GM21619 (cell line): ENCODE results near the gene FAM228B.
"Not testable (repeated sequence)": the region's sequence is repeated elsewhere in the genome, so short reads cannot be mapped to it uniquely, and the experiment has no call there.

Experiments used
- ATAC-seq: cut with Tn5 transposase; IDR thresholded peaks from one replicate; pipeline ENCODE4 v1.9.1; 2021; ENCODE audit not compliant: unreplicated experiment

Gene FAM228B

DNA sequence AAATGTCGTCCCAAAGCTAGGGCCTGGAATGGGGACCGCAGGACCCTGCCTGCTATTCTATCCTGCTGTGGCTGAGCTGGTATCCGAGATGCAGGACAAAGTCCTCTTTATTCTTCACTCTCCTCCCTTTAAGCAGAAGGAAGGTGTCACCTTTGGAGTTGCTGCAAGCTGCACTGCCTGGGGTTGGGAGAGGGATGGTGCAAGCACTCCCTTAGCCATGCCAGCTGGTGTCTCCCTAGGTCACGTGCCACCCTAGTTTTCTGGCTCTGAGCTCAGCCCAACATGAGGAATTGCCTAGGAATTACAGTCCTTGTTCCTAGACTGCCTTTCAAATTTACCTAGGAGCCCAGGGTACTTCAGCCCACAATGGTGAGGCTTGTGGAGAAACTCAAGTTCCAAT, 30.2 kb downstream of the FAM228B start:
- no peak for ATAC-seq

DNA sequence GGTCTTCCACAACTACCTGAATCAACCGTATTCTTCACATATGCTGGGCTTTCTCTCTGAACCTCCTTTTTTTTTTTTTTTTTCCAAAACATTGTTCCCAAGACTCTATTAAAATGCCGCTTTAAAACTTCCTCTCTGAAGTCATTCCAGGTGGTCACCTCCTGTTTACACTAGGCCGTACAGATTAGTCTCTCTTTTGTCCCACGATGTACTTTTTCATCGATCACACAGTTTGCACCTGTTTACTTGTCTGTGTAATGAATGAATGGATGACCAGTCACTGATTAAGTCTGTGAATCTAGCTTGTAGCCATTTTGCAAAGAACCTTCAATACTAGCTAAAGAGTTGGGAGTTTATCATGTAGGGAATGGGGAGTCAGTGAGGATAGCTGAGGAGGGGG, 34.9 kb downstream of the FAM228B start:
- no peak for ATAC-seq

DNA sequence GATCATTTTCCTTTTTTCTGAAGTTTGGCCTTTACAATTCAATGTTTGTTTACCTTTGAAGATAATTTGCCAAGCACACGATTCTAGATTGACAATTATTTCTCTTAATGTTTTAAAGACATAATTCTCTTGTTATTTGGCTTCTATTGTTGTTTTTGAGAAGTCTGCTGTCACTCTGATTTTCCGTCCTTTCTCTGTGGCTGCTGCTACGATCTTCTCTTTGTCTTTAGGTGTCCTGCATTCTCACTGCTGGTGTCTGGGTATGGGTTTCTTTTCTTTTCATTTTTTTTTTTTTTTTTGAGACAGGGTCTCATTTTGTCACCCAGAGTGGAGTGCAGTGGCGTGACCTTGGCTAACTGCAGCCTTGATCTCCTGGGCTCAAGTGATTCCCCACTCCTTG, 36.4 kb downstream of the FAM228B start:
- ATAC-seq: no peak

DNA sequence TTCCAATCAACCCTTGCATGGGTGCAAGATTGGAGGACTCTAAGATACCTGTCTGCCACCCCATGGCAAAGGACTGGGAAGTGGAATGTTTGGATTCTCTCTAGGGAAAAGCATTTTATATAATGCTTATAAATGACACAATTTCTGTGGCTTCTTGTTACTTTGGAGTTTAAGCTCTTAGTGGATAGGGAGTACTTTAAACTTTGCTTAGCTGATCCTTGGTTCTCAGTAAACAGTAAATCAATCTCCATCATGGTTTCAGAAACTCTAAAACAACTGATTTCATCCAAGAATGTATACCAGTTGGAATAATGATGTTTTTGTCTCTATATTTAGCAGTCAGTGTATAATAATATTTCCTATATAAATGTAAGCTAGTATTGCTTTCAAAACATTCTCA, 37.5 kb downstream of the FAM228B start:
- no peak for ATAC-seq

DNA sequence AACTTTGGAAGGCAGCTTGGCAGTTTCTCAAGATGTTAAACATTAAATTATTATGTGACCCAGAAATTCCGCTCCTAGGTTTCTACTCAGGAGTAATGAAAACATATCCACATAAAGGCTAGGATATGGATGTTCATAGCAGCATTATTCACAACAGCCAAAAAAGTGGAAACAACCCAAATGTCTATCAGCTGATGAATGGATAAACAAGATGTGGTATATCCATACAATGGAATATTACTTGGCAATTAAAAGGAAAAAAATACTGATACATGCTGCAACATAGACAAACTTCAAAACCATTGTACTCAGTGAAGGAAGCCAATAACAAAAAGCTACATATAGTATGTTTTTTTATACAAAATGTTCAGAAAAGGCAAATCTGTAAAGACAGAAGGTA, 39.2 kb downstream of the FAM228B start:
- ATAC-seq: no peak

DNA sequence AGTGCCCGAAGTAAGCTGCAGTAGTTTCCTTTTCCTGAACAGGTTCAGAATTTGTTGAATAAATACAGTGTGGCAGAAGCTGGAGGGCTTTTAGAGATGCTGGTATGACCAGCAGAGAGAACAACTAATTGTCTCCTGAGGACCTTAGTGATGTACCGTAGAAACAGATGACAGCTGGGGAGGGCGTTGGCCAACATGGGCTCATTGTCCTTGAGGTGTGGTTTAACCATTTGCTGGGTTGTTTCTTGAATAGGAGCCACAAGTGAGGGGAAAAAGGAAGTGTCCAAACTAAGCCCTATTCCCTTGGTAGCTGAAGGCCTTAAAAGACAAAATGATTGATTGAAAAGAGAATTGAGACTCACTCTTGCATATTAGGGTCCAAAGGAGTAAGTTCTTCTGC, 39.9 kb downstream of the FAM228B start:
- no peak for ATAC-seq

DNA sequence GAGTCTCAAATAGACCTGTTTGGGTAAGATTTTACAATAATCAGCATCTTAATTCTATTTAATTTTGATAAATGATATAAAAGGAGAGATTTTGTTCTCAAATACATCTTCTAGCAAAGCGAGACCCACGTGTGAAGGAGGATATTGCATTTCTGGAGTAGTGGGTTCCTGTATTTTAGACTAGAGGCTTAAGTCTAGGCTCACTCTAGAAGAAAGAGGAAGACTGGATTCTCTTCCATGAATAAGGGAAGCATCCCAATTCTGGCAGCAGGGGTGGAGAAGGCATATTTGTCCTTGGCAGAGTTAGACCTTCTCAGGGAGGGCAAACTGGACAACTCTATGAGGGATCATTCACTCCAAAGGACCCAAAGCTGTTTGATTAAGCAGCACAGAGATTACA, 40.3 kb downstream of the FAM228B start:
- no peak for ATAC-seq

DNA sequence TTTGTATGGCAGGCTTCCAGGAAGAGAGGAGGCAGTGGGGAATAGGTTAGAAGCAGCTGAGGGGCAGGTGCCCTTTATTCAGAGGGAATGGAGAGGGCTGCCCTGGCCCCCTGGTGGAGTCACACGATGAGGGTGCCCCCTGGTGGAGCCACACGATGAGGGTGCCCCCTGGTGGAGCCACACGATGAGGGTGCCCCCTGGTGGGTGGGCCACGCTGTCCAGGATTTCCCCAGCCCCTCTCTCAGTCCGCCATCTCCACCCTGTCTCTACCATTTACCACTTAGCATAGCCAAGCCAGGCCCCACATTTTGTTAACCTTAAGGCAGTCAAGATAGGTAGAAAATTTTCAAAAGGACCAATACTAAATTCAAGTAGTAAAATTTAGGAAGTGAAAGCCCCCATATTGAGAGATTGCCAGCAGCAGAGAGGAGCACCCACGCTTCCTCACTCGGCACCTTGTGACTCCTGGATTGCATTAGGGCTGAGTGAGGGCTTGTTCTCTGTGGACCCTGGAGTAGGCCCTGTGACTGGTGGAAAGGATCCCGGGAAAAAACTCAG, 41.2 kb downstream of the FAM228B start:
- ATAC-seq: peak; percentile 88

DNA sequence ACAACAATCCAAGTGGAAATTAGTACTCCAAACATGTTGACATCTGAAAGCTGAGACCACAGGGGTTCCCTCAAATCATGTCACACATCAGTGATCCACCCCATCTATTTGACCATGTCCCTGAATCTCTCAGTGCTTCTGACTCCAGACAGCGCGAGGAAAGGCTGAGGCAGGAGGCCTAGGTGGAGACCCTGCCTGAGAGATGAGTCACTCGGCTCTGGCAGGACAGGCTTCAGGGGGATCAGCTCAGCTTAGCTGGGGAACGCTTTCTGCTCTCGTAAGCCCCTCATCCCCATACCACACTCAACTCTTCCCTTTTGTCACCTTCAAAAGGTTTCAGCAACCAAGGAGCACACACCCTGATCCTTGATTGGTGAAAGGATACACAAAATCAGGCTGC, 45.8 kb downstream of the FAM228B start:
- ATAC-seq: no peak

DNA sequence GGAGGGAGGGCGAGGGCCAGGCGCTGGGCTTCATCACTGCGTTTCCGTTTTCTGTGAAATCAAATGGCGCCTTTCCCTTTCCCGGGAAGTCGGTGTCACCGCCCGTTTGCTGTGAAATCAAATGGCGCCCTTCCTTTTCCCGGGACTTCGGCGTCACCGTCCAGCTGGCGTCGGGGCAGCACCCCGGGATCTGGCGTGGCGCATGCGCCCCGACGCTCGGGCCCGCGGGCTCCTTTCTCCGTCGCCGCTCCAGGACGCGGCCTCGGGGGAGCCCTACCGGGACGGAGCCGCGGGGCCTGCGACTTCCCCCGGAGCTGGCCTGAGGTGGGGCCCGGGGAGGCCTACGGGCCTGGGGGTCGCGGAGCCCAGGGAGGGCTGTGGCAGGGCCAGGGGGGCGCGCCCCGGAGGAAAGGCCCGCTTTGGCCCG, 51.6 kb downstream of the FAM228B start, which contains the start of gene FAM228A:
Gene FAM228A (plus strand): TSS at position 203 of the 427 bp plus-strand sequence. CDS start 428 bp downstream, outside the sequence.
- no peak for ATAC-seq

DNA sequence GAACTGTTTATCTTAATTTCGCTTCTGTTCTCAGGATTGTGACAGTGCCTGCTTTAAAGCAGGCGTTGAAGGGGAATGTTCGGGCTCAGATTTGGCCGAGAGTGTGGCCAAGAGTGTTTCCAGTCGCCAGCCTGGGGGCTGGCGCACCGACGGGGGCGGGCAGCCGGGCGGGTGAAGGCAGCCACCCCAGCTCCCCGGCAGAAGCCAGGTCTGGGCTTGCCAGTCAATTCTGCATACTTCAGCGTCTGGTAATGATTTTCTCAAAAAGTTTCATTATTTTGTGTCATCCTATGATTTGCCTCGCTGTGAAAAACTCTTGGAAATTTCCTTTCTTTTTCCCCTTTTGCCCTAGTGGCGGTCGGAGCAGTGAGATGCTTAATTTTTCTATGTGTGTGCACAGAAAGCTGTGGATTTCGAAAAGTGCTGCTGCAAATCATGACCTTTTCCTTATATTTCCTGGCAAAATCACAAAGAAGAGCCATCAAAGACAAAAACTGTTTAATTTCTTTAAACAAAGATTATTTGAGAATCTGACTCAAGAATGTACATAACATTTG, 52.4 kb downstream of the FAM228B start:
- no peak for ATAC-seq

DNA sequence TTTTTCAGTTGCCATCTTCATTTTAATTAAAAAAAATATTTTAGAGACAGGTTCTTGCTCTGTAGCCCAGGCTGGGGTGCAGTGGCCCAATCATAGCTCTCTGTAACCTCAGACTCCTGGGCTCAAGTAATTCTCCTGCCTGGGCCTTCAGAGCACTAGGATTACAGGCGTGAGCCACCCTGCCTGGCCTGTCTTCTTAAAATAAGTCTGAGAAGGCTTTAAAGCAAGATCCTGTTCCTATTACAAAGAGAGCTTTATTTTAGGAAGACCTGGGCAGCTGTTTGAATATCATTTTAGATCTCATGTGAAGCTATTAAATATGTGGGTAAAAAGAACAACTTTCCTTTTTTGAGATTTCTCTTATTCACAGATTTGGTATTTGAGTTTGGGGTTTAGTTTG, 53.1 kb downstream of the FAM228B start:
- ATAC-seq: no peak

DNA sequence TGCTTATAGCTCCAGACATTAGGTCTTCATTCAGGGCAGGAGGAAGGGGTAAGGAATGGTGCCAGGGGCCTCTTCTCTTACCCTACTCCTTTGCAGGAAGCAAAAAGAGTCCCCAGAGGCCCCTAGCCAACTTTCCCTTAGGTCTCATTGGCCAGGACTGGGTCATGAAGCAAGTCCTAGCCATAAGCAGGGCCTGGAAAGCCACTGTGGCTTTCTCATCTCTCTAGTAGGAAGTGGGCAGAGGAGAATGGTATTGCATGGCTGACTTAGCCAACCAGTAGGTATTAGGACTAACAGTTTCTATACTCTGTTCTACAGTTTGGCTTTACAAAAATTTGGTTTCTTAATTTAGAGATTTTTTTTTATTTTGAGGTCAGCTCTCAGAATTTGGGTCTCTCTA, 56.4 kb downstream of the FAM228B start:
- peak; percentile 53 for ATAC-seq

DNA sequence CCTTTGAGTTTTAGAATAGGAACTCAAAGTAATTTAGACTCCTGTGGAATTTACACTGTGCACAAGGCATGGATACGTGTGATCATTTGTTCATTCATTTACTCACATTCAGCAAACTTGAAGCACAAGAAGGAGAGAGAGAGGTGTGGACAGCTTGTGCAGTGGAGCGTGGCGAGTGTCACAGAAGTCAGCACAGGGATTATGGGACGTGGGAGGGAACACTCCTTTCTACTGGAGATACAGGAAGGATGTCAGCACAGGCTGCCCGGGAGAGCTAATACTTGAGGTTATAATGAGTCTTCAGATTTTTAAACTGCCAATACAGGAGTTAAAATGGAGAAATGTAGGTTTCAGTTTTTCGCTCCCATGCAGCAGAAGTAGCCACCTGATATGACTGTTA, 58.6 kb downstream of the FAM228B start:
- ATAC-seq: no peak

DNA sequence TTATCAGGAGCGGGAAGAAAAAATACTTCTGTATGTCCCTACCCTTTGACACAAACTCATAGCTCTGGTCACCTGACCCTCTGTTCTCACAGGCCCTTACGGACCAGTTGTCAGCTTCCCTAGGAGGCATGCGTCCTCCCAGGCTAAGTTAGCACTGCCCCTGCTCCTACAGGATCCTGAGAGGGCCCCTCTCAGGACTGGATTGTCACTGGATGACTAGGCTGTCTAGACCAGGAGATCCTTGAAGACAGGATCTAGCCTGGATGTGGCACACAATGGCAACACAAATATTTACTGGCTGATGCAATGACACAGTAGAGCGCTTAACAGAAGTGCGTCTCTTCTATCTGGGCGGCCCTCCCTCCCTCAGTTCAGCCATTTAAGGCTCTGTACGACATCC, 59.2 kb downstream of the FAM228B start:
- no peak for ATAC-seq

DNA sequence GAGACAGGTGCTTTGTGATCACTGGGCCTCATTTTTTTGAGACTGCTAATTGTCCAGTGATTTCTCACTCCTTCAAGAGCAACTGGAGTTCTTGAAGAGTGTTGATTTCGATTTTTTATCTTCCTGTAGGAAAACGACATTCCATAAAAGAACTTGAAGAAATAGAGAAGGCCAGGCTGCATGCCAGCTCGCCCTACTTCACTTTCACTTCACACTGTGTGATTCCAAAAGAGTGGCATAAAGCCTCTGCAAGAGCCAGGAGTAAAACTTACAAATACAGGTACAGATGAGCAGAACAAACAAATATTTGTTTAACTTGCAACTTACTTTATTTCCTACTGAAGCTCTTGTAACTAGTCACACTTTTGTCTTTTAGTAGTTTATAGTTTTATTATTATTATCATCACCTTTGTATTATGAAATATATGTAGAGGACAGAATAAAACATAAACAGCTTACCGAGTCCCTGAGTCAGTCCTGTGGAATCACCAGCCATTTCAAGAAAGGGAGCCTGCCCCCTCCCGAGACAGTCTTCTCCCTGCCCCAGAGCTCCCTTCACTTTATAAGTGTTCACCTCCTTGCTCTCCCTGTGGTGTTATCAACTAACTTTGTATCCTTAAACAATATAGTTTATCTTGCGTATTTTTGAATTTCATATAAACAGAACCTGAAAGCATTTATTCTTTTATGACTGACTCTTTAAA, 60.2 kb downstream of the FAM228B start:
- no peak for ATAC-seq

DNA sequence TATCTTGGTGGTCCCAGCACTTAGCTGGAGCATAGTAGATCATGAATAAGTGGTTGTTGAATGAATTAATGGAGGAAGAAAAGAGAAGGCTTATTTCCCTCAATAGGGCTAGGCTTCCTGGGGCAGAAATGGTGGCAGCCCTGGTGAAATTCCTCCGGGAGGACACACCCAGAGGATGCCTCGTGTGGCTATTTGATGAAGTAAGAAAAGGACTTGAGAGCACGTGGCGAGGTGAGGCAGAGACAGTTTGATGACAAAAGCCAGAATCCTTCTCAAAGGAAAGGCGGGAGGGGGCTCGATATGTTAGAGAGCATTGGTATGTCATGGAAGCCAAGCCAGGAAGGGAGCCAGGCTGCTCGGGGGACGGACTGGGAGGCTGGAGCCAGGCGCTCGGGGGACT, 66.3 kb downstream of the FAM228B start:
- no peak for ATAC-seq

DNA sequence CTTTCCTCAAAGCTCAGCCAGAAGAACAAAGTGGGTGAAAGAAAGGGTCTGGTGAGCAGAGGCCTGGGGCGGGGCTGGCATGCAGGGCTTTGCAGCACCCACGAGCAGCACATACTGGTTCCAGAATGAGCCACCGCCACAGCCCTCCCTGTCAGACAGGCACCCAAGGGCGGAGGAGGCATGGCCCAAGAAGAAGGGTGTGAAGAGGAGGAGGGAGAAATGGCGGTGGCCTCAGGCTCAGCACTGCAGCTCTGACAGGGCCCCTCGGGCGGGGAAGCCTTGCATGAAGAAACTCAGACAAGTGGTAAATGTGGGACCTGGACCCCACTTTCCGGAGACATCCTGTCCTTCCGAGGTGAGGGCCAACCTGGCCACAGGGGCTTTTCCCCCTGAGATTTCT, 67.2 kb downstream of the FAM228B start:
- ATAC-seq: no peak

DNA sequence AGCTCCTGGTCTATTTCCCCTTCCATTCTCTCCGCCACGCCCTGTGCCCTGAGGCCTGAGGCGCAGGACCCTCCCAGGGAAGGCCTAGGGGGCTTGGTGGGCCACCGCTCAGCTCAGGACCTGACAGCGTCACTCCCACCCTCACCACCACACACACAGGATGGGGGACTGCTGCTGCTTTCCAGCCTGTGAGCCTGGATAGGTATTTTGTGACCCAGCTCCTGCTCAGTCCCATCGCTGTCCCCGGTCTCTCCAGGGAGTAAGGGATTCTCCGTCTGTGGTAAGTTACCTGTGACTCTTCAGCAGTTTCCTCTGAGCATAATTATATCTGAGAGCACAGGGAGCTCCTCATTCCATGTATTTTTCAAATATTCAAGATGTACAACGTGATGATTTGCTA, 67.9 kb downstream of the FAM228B start:
- ATAC-seq: no peak

DNA sequence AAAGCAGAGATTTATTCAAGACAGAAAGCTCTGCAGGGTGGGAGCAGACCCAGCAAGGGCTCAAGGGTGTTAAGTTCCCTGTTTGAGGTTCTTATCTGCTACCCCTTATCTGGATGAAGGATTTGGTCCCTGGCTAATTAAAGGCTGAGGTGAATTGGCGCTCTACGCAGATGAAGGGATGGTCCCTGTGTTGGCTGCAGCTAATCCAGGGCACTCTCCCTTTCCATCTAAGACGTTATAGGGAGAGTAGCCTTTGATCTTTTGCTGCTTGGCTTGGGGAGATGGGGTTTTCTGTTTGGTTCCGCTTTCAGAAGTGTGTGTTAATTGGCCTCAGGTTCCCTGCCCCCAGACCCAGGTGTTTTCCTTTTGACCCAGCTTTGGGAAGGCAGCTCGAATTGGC, 68.6 kb downstream of the FAM228B start:
- ATAC-seq: no peak

DNA sequence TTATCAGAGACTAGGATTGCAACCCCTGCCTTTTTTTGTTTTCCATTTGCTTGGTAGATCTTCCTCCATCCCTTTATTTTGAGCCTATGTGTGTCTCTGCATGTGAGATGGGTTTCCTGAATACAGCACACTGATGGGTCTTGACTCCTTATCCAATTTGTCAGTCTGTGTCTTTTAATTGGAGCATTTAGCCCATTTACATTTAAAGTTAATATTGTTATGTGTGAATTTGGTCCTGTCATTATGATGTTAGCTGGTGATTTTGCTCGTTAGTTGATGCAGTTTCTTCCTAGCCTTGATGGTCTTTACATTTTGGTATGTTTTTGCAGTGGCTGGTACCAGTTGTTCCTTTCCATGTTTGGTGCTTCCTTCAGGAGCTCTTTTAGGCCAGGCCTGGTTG, 73.9 kb downstream of the FAM228B start:
- ATAC-seq: not testable (repeated sequence)

DNA sequence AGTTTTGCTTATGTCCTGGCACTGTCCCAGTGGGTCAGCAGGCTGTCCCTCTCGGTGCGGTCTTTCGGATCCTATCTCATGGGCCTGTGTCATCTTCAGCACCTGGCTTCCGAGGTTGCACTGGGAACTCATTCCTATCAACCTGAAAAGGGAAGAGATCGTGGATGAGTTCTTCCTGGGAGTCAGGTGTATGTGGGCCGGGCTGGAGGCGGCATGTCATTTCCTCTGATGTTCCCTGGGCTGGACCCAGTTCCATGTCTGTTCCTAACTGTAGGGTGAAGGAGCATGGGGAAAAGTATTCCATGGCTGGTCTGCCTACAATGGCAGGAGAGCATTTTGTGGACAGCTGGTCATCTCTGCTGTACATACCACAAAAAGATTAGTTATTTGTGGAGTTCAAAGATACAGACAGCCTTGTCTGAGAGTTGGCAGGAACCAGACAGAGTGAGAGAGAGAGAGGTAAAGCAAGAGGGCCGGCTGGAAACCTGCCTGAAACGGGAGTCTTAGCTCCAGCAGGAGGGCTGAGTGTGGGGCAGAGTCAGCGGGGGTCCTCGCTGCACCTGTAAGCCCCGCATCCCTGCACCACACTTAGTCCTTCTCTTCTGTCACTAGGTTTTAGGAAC, 76.8 kb downstream of the FAM228B start:
- no peak for ATAC-seq
